ENCODE data around the gene CCDC87.
"Not testable (repeated sequence)": the region's sequence is repeated elsewhere in the genome, so short reads cannot be mapped to it uniquely, and the experiment has no call there.

Gene CCDC87

DNA sequence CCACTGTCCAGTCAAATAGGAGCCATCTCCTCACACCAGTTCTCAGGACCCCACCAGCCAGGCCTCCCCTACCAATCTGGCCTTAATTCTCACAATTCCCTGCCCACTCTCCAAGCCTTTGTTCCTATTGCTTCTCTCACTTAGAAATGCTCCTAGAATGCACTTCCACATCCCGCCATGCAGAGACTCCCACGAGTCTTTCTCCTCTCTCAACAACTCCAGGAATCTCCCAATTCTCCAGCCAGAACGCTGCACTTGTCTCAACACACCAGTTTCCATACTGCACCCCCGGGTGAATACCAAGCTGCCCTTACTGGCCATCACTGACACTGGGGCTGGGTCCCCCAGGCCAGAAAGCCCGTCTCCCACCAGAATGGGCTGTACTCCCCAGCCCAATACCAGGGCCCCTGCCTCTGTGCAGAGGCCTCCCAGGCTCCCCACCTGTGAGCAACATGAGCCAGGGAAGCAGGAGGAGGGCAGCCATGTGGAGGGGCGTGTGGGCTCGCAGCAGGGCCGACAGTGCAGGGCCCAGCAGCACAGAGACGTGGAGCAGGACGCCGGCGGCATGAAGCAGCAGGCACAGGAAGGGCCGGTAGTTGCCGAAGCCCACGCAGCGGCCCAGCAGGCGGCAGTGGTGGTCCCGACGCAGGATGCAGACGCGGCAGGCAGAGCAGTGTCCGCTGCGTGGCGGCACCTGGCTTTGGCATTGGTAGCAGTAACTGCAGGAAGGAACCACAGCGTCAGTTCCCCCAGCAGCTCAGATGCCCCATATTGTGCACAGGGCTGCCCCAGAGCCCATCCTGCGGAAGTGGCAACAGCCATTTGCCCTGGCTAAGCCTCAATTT, 49.4 kb downstream of the CCDC87 start:
- Histone ChIP-seq H3K27ac (ENCODE audit: low read length) (peak overlapping the region; percentile 25), H2AFZ (ENCODE audit: low read depth, low read length) (no peak overlapping the region), H3K79me2 (ENCODE audit: low read length) (no peaks in the 10 kb centered on the region; the same call in 1 of the 2 replicates), H3K9me3 (ENCODE audit: insufficient read depth, low read length) (no peaks in the 10 kb centered on the region), H4K20me1 (ENCODE audit: insufficient read depth, low read length) (no peaks in the 10 kb centered on the region), H3K27me3 (ENCODE audit: low read depth, low read length) (0 out of 2 replicates have a peak, but pooled peaks cover 2% of the 10 kb centered on the region), H3K4me3 (ENCODE audit: low read length) (peak overlapping the region; percentile 82), H3K4me1 (ENCODE audit: low read length) (peaks cover 22% of the 10 kb centered on the region), H3K9ac (ENCODE audit: low read length) (peak overlapping the region; percentile 84), H3K36me3 (replicated peaks; ENCODE audit: low read depth, low read length) (peaks cover 13% of the 10 kb centered on the region), H3K4me2 (ENCODE audit: low read length) (peak overlapping the region; percentile 96)
- TF ChIP-seq, protein P1, sequence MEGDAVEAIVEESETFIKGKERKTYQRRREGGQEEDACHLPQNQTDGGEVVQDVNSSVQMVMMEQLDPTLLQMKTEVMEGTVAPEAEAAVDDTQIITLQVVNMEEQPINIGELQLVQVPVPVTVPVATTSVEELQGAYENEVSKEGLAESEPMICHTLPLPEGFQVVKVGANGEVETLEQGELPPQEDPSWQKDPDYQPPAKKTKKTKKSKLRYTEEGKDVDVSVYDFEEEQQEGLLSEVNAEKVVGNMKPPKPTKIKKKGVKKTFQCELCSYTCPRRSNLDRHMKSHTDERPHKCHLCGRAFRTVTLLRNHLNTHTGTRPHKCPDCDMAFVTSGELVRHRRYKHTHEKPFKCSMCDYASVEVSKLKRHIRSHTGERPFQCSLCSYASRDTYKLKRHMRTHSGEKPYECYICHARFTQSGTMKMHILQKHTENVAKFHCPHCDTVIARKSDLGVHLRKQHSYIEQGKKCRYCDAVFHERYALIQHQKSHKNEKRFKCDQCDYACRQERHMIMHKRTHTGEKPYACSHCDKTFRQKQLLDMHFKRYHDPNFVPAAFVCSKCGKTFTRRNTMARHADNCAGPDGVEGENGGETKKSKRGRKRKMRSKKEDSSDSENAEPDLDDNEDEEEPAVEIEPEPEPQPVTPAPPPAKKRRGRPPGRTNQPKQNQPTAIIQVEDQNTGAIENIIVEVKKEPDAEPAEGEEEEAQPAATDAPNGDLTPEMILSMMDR (IDR thresholded peaks at IDR 0.05; ENCODE audit: low read depth, low read length), result peak; percentile 80
- no peak for TF ChIP-seq EZH2phosphoT487 (IDR thresholded peaks at IDR 0.05; ENCODE audit: low read depth)

DNA sequence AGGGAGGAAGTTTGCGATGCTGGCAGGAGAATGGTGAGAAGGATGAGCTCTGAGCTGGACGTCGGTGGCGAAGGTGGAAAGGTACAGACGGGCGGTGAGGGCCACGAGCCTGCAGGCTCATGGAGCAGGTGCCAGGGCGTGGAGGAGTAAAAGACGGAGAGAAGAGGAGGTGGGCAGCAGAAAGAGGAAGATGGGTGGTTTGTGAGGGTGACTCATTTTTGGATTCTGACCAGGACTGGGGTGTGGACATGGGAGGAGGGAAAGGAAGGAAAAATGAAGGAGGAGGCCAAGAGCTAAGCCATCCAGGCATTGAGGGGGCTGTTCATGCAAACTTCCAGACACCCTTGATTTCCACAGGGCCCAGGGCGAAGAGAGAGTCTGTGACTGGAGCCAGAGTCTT, 50.5 kb downstream of the CCDC87 start:
- TF ChIP-seq, protein P1 (IDR thresholded peaks at IDR 0.05; ENCODE audit: low read depth, low read length), result no peak
- no peak for TF ChIP-seq EZH2phosphoT487 (IDR thresholded peaks at IDR 0.05; ENCODE audit: low read depth)
- Histone ChIP-seq H3K4me3 (ENCODE audit: low read length) (no peak overlapping the region), H3K79me2 (ENCODE audit: low read length) (no peaks in the 10 kb centered on the region; the same call in 1 of the 2 replicates), H3K27me3 (ENCODE audit: low read depth, low read length) (no peaks in the 10 kb centered on the region), H3K4me2 (ENCODE audit: low read length) (no peak overlapping the region), H3K36me3 (replicated peaks; ENCODE audit: low read depth, low read length) (peaks cover 13% of the 10 kb centered on the region), H3K9ac (ENCODE audit: low read length) (no peak overlapping the region), H3K4me1 (ENCODE audit: low read length) (peaks cover 20% of the 10 kb centered on the region), H3K27ac (ENCODE audit: low read length) (no peak overlapping the region), H3K9me3 (ENCODE audit: insufficient read depth, low read length) (no peaks in the 10 kb centered on the region), H2AFZ (ENCODE audit: low read depth, low read length) (no peak overlapping the region), H4K20me1 (ENCODE audit: insufficient read depth, low read length) (no peaks in the 10 kb centered on the region)

DNA sequence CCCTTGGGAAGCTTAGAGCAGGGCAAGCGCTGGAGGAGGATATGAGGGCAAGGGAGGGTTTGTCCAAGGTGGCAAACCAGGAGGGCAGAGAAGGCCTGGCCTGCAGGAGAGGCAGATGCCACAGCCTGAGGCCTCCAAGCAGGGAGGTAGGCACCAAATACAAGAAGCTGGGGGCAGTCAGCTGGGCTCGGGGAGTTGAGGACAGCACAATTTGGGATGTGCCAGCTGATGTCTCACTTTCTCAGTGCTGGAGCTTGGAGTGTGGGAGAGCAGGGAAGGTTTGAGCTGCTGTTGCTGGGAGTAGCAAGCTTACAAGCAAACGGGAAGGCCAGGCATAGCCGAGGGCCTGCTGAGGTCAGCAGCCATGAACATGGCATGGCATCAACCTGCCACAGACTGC, 51.0 kb downstream of the CCDC87 start:
- H3K9me3 ChIP-seq (ENCODE audit: insufficient read depth, low read length), result no peaks in the 10 kb centered on the region
- H3K4me1 ChIP-seq (ENCODE audit: low read length), result peaks cover 15% of the 10 kb centered on the region
- H3K9ac ChIP-seq (ENCODE audit: low read length), result no peak overlapping the region
- no peak overlapping the region for H3K4me2 ChIP-seq (ENCODE audit: low read length)
- no peaks in the 10 kb centered on the region for H3K27me3 ChIP-seq (ENCODE audit: low read depth, low read length)
- peaks cover 18% of the 10 kb centered on the region for H3K36me3 ChIP-seq (replicated peaks; ENCODE audit: low read depth, low read length)
- H2AFZ ChIP-seq (ENCODE audit: low read depth, low read length), result no peak overlapping the region
- TF ChIP-seq, protein P1 (IDR thresholded peaks at IDR 0.05; ENCODE audit: low read depth, low read length), result no peak
- no peak for TF ChIP-seq EZH2phosphoT487 (IDR thresholded peaks at IDR 0.05; ENCODE audit: low read depth)
- no peaks in the 10 kb centered on the region; the same call in 1 of the 2 replicates for H3K79me2 ChIP-seq (ENCODE audit: low read length)
- H4K20me1 ChIP-seq (ENCODE audit: insufficient read depth, low read length), result no peaks in the 10 kb centered on the region
- no peak overlapping the region for H3K4me3 ChIP-seq (ENCODE audit: low read length)
- no peak overlapping the region for H3K27ac ChIP-seq (ENCODE audit: low read length)

DNA sequence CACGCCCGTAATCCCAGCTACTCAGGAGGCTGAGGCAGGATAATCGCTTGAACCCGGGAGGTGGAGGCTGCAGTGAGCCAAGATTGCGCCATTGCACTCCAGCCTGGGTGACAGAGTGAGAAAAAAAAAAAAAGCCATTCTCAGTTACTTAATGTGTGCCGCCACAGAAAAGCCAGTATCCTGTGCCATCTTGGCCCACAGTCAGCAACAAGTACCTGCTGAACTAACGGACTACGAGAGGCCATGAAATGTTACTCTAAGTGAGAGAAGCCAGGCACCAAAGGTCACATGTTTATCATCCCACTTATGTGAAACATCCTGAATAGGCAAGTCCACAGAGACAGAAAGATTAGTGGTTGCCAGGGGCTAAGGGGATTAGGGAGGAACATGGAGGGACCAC, 52.3 kb downstream of the CCDC87 start:
- H3K9ac ChIP-seq (ENCODE audit: low read length); H3K27ac ChIP-seq (ENCODE audit: low read length); H3K27me3 ChIP-seq (ENCODE audit: low read depth, low read length): not testable (repeated sequence)

More for the DNA sequence above, 52.3 kb downstream of the CCDC87 start:
- peaks cover 26% of the 10 kb centered on the region for H3K36me3 ChIP-seq (replicated peaks; ENCODE audit: low read depth, low read length)
- H4K20me1 ChIP-seq (ENCODE audit: insufficient read depth, low read length); H3K4me3 ChIP-seq (ENCODE audit: low read length); H3K79me2 ChIP-seq (ENCODE audit: low read length); H3K9me3 ChIP-seq (ENCODE audit: insufficient read depth, low read length); H2AFZ ChIP-seq (ENCODE audit: low read depth, low read length); H3K4me2 ChIP-seq (ENCODE audit: low read length): not testable (repeated sequence)
- H3K4me1 ChIP-seq (ENCODE audit: low read length), result peaks cover 14% of the 10 kb centered on the region

Data from OCI-LY3 (cell line).